ENCODE measurements around the gene HOXC12. TPM values are rescaled to one million over a fixed set of nuclear protein-coding genes. Genes with fewer than 3 reads are reported as not detected.

The HOXC12 gene
- total RNA-seq, 1 donor from 2014 or later = 0.30 TPM

- DNase-seq = no peak
Observed at GRCh38 chr12:53956914-53957536, 2.3 kb downstream of the HOXC12 start.

DNA sequence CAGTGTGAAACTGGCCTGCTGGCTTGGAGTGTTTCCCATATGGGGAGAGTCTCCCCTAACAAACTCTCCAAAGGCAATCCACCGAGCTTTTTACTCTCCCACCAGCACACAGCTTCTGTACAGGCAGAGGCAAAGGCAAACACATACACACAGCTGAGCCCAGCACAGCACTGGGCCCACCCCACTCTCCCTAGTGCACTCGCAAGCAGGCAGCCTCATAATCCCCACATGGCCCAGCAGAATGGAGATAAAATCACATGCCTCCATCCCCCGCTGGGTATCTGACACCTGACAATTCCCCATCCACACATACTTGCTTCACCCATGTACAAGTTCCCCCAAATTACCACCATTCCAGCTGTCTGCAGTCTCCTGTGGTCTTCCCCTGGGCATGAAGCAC, 3.4 kb downstream of the HOXC12 start:
- no peak for DNase-seq

DNA sequence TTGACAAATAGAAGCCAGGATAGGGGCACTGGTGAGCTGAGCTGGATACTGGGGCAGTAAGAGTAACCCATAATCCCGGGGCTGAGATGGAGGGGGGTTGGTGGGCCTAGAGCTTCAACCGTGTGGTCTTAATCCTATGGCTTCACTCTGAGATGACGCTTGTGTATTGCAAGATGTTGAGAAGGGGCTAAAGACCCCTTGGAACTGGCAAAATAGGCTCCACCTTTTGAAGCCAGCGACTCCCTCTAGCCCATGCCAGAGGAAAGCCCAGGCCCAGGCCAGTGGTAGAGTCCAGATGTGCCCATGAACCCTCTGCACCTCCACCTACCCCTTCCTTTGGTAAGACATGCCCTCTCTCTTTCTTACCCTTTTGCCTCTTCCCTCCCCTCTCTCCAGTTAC, 4.6 kb downstream of the HOXC12 start:
- DNase-seq = no peak

- DNase-seq = no peak
Observed at GRCh38 chr12:53960187-53961024, 5.7 kb downstream of the HOXC12 start.

DNA sequence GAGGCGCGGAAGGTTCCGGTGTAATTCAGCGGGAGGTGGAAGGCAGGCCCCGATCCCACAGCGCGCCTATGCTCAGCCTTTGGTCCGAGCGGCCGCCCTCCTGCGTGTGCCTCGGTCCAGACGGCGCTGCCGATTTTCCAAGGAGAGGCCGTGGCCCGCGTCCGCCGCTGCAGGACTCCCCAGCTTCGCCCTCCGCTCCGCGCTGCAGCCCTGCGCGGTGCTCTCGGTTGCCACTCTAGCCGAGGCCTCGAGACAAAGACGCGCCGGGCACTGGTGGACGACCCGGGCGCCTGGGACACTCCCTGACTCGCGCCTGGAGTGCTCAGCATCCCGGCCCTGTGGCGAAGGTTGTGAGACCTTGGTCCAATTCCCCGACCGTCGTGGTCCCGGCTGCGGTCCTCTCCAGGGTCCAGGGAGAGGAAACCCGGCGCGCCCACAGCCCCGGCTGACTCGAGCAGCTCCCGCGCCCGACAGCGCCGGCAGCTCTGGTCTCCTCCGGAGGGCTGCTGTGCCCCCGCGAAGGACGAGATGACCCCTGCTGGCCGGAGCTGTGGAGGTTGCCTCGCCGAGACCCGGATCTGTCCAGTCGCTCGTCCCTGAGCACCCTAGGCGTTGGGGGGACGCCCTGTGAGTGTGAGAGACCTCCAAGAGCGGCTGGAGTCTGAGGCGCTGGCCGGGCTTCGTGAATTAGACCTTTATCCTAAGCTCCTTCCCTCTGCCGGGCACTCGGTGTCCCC, 6.5 kb downstream of the HOXC12 start:
- DNase-seq = no peak

- DNase-seq = no peak
Observed at GRCh38 chr12:53963005-53963404, 8.3 kb downstream of the HOXC12 start.

- DNase-seq = no peak
Observed at GRCh38 chr12:53963434-53964314, 9.0 kb downstream of the HOXC12 start.

- DNase-seq = no peak
Observed at GRCh38 chr12:53964315-53964713, 9.6 kb downstream of the HOXC12 start.

GRCh38 chr12:53965281-53966084, 10.8 kb downstream of the HOXC12 start:
- DNase-seq = no peak

DNA sequence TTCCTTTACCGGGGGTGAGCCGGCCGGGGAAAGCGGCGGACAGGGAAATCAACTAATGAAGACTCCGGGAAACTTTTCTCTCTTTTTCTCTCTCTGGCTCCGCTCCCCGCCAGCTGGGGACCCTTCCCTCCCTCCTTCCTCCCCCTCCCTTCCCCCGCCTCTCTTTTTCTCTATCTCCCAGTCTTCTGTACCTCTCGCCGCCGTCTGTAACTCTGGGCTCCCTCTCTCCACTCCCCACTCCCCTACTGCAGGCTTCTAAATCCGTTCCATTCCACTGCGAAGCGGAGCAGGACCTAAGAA, 11.3 kb downstream of the HOXC12 start:
- DNase-seq = no peak

DNA sequence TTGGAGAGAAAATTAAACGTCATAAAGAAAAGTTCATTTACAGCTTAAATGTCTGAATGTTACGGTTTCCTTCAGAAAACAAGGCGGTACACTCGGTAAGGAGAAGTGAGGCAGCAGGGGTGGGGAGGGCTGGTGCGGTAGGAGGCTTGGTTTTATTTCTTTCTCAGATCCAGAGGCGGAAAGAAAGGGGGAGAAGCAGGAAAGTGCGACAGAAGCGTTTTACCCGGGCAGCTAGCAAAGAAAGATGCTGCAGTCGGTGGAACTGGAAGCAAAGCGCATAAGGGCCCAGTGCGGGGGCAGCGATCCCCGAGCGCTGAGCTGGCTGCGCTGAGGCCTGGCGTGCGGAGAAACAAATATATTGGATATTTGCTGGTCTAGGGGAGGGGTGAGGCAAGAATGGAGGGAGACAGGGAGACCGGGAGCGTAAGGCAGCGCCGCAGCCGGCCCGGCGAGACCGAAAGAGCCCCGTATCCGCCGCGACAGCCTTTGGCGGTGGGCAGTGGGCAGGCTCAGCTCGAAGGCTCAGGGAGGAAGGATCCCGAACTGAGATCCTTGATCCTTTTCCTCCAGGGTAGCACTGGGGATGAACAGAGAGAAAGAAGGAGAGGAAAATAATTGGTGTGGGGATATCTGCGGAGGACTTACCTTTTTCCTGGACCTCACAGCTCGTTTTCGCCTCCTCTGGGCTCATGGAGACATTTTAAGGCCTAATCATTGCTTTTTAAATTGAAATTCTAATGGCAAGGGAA, 11.9 kb downstream of the HOXC12 start:
- no peak for DNase-seq

DNA sequence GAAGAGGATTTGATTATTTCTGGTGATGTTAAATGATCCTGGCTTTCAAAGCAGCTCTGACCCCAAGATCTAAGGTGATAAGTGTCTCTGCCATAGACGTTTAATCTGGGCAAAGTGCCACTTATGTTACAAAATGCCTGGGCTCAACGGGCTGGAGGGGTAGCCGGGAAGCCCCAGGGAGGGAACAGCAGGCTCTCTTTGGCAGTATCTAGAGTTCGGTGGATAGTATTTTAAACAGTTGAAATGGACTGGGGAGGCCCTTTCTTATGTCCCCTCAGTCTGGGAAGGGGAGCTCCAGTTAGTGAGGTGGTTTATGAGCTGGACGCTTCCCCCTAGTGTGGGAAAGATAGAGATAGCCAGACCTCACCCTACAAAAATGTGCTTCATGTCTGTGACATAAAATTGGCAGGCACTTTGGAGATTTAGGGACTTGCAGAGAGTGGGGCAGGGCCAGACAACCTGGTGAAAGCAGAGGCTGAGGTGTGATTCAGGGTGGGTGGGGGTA, 12.8 kb downstream of the HOXC12 start:
- no peak for DNase-seq

DNA sequence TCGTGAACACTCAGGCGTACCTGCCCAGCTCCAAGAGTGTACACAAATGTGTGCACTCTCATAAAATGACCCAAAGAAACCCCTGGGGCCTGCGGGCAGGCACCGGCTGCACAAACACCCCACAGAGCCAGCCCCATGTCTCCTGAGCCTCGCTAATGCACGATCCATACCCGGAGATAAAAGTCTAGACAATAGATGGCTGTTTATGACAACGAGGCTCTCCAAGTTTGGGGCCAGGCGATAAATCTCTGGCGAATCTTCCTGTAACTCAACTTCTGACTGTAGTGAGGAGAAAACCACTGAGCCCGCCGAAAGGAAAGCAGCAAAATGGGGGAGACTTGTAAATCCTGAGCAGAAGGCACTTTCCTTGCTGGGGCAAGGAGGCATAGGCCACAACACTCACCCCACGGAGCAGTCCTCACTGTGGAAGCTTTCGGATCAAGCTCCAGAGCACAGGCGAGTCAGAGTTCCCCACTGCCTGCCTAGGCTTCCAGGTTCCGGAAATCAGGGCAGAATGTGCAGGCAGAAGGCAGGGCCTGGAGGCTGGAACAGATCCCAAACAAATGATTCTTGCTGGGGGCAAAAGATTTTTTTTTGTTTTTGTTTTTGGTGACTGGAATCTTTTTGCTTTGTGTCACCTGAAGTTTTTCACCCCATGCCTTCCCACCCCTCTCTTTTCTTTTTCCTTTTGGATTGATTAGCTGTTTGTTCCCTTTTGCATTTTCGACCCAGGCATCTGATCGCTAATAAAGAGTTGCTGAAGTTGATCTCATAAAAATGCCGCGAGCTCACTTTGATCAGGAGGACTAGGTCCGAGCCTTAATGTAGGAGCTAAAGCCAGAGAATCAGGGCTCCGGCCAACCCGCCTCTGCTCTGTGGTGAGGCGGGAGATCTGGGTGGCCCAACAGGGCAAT, 13.8 kb downstream of the HOXC12 start:
- DNase-seq = no peak

DNA sequence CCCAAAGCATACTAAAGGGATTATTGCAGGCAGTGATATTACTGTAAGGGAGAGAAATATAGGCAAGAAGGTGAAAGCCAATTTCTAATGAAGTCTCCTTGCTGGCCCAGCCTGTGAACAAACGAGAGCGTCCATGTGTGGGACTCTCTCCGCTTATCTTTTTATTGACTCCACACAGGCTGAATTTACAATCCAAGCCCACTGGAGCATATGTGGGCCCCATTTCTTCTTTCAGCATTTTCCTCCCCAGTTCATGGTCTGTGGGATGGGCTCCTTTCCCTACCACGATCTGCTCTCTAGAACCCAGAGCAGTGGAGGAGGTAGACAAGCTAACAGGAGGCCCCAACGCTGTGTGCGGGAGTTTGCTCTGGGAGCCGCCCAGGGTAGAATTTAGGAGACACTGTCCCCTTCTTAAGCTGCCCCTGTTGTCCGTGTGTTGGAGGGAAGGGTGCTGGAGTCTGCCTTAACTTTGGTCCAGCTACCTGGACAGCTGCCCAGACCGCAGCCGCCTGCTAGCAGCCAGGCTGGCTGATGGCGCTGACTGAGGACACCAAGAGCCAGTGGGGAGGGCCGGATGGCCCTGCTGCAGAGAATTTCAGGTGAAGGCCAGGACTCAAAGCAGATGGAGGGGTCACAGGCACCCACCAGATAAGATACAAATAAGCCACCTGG, 15.0 kb downstream of the HOXC12 start:
- DNase-seq = no peak

- no peak for DNase-seq
Observed at GRCh38 chr12:53970451-53970850, 15.7 kb downstream of the HOXC12 start.

- DNase-seq = no peak
Observed at GRCh38 chr12:53971129-53971528, 16.4 kb downstream of the HOXC12 start.

GRCh38 chr12:53971686-53972085, 17.0 kb downstream of the HOXC12 start:
- DNase-seq = no peak

DNA sequence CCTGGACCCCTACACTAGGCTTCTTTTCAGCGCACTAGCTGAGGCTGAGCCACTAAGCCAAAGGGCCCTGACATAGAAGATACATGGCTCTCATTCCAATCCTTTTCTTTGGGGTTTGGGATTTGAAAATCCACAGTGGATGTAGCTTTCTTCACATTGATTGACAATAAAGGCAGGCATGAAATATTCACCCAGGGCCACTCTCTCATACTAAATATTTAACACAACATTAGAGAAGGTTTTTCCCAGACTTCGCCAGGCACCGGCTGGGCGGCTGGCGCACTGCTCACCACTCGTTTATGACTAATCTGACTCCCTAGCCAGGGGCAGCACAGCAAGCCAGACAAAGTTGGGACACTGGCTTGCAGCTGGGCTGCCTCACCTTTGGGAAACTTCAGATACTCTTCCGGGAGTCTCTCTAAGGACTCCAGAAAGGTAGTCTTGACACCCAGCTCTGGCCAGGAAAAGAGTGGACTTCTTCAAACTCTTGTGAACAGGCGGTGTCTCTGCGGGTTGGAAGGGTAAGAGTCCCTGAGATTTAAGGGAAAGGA, 17.5 kb downstream of the HOXC12 start:
- no peak for DNase-seq

All from skin of body (tissue), 2 donors.